ENCODE results near the gene GPD1L. TPM values are rescaled to one million over a fixed set of nuclear protein-coding genes. Genes with fewer than 3 reads are reported as not detected.
"Not testable (repeated sequence)": the region's sequence is repeated elsewhere in the genome, so short reads cannot be mapped to it uniquely, and the experiment has no call there.

GPD1L gene
- total RNA-seq (ENCODE audit: unreplicated experiment): 9.1 TPM
- long read RNA-seq, partial matches to known transcripts: 0 of 1 reads
- long read RNA-seq, other reads (novel, unspliced or antisense): 1 of 1 reads

DNA sequence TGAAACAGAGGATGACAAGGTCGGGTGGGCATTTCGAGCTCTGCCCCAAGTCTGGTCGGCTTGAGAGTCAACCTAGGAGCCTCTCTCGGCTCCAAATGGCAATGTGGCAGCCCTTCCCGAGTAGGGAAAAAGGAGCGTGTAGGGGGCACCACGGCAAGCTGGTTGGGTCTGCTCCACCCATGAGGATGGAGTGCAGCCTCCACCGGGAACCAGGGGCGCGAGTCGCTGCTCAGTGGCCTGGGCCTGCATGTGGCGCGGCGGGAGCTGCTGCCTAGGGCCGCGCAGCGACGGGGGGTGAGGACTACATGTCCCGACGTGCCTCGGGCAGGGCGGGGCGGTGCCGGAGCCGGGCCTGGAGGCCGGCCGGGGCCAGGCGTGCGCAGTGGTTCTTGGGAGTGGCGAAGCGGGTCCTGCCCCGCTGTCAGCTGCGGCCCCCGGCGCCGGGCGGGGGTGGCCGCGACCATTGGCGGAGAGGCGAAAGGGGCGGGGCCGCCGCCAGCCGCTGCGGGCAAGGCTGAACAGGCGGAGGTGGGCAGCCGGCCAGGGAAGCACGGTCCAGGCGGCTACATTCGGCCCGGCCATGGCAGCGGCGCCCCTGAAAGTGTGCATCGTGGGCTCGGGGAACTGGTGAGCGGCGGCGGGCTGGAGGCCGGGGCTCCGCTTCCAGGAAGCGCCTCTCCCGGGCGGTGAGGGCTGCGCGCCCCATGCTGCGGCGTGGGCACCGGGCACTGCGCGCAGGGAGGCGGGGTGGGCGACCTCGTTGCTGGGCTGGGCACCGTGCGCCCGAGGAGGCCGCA is at the start of gene GPD1L:
Gene GPD1L, plus strand, starts transcription at position 489 of the 797 bp plus-strand sequence. Its CDS starts 92 bp downstream, at position 581.
- Mint-ChIP-seq H3K36me3 (ENCODE audit: unreplicated experiment) (peaks cover 21% of the 10 kb centered on the region), H3K4me3 (ENCODE audit: unreplicated experiment) (peak within 1 kb of the TSS; percentile 96), H3K4me1 (ENCODE audit: low read depth, unreplicated experiment) (peaks cover 6% of the 10 kb centered on the region), H3K27ac (ENCODE audit: unreplicated experiment) (no peak within 1 kb of the TSS), H3K9me3 (ENCODE audit: unreplicated experiment) (peaks cover 19% of the 10 kb centered on the region), H3K27me3 (ENCODE audit: unreplicated experiment) (peaks cover 7% of the 10 kb centered on the region)
- peak; percentile 94 for DNase-seq
- TF ChIP-seq, protein P1, sequence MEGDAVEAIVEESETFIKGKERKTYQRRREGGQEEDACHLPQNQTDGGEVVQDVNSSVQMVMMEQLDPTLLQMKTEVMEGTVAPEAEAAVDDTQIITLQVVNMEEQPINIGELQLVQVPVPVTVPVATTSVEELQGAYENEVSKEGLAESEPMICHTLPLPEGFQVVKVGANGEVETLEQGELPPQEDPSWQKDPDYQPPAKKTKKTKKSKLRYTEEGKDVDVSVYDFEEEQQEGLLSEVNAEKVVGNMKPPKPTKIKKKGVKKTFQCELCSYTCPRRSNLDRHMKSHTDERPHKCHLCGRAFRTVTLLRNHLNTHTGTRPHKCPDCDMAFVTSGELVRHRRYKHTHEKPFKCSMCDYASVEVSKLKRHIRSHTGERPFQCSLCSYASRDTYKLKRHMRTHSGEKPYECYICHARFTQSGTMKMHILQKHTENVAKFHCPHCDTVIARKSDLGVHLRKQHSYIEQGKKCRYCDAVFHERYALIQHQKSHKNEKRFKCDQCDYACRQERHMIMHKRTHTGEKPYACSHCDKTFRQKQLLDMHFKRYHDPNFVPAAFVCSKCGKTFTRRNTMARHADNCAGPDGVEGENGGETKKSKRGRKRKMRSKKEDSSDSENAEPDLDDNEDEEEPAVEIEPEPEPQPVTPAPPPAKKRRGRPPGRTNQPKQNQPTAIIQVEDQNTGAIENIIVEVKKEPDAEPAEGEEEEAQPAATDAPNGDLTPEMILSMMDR (IDR thresholded peaks at IDR 0.05; ENCODE audit: partially characterized antibody, unreplicated experiment): no peak

DNA sequence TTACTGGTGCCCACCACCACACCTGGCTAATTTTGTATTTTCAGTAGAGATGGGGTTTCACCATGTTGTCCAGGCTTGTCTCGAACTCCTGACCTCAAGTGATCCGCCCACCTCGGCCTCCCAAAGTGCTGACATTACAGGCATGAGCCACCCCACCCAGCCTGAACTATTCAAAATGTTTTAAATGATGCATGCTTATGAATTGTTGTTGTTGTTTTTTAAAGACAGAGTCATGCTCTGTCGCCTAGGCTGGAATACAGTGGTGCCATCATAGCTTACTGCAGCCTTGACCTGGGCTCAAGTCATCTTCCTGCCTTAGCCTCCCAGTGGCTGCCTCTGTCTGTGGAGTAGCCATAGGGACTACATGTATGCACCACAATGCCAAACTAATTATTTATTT is 48.0 kb upstream of the GPD1L start:
- not testable (repeated sequence) for H3K9me3 Mint-ChIP-seq (ENCODE audit: unreplicated experiment); DNase-seq; H3K27me3 Mint-ChIP-seq (ENCODE audit: unreplicated experiment); H3K27ac Mint-ChIP-seq (ENCODE audit: unreplicated experiment); H3K4me3 Mint-ChIP-seq (ENCODE audit: unreplicated experiment); H3K36me3 Mint-ChIP-seq (ENCODE audit: unreplicated experiment); H3K4me1 Mint-ChIP-seq (ENCODE audit: low read depth, unreplicated experiment)

DNA sequence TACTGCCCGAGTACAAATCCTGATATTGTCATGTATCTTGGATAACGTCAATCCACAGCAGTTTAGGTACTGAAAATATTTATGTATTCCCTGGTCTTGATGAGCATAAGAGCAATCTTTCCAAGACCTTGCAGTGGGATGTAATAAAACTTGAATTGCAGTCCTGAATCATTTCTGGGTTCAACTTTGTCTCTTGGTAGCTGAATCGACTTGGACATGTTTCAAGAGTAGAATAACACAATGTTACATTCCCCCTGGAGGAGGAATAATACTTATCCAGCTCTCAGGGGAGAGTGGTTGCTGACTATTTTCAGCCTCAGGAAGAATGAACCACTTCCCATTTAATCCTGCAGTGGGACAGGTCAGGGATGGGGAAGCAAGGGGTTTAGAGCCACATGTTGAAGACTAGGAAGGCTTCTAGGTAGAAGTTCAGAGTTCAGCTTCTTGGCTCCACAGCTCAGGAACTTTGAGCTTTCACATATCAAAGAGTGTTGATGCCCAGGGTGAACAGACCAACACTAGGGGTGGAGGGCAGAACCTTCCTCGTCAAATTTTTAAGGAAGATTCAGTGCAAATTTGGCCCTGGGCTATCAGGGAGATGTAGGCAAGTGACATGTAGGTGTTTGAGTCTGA is 43.4 kb upstream of the GPD1L start:
- Mint-ChIP-seq H3K27ac (ENCODE audit: unreplicated experiment) (no peak overlapping the region), H3K9me3 (ENCODE audit: unreplicated experiment) (peaks cover 1% of the 10 kb centered on the region), H3K36me3 (ENCODE audit: unreplicated experiment) (no peaks in the 10 kb centered on the region), H3K4me3 (ENCODE audit: unreplicated experiment) (no peak overlapping the region), H3K4me1 (ENCODE audit: low read depth, unreplicated experiment) (no peaks in the 10 kb centered on the region), H3K27me3 (ENCODE audit: unreplicated experiment) (peaks cover 8% of the 10 kb centered on the region)
- TF ChIP-seq, protein P1 (IDR thresholded peaks at IDR 0.05; ENCODE audit: partially characterized antibody, unreplicated experiment): no peak
- DNase-seq: no peak

- peaks cover 5% of the 10 kb centered on the region for H3K27me3 Mint-ChIP-seq (ENCODE audit: unreplicated experiment)
- H3K4me1 Mint-ChIP-seq (ENCODE audit: low read depth, unreplicated experiment): no peaks in the 10 kb centered on the region
- H3K9me3 Mint-ChIP-seq (ENCODE audit: unreplicated experiment): peaks cover 3% of the 10 kb centered on the region
- peaks cover 5% of the 10 kb centered on the region for H3K36me3 Mint-ChIP-seq (ENCODE audit: unreplicated experiment)
- TF ChIP-seq, protein P1 (IDR thresholded peaks at IDR 0.05; ENCODE audit: partially characterized antibody, unreplicated experiment): no peak
- no peak for DNase-seq
- no peak overlapping the region for H3K27ac Mint-ChIP-seq (ENCODE audit: unreplicated experiment)
- H3K4me3 Mint-ChIP-seq (ENCODE audit: unreplicated experiment): no peak overlapping the region
Measured at GRCh38 chr3:32066686-32067085, 39.7 kb upstream of the GPD1L start.

DNA sequence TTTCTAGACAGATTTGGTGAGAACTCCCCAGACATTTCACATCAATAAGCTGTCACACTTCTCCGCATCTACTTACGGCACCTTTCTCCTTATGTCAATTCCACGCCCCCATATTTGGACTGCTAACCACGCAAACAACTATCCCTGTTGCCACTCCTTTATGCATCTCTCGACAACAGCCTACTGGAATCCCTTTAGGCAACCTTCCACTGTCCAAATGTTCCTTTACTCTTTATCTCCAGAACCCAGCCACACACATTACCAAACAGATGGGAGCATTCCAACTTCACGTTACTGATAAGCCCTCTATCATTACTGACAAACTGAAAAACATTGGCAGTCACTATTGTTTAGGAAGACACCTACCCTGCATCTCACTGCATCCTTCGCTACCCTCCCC is 32.2 kb upstream of the GPD1L start:
- not testable (repeated sequence) for H3K36me3 Mint-ChIP-seq (ENCODE audit: unreplicated experiment); H3K9me3 Mint-ChIP-seq (ENCODE audit: unreplicated experiment); H3K27me3 Mint-ChIP-seq (ENCODE audit: unreplicated experiment); H3K4me3 Mint-ChIP-seq (ENCODE audit: unreplicated experiment); H3K27ac Mint-ChIP-seq (ENCODE audit: unreplicated experiment); DNase-seq; H3K4me1 Mint-ChIP-seq (ENCODE audit: low read depth, unreplicated experiment)

DNA sequence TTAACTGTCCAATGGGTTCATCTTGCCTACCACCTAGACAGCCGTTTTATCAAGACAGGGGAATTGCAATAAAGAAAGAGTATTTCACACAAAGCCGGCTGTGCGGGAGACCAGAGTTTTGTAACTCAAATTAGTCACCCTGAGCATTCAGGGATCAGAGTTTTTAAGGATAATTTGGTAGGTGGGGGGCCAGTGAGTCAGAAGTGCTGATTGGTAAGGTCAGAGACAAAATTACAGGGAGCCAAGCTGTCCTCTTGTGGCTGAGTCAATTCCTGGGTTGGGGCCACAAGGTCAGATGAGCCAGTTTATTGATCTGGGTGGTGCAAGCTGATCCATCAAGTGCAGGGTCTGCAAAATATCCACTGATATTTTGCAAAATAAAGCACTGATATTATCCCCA is 29.9 kb upstream of the GPD1L start:
- H3K27me3 Mint-ChIP-seq (ENCODE audit: unreplicated experiment): peaks cover 3% of the 10 kb centered on the region
- H3K27ac Mint-ChIP-seq (ENCODE audit: unreplicated experiment): no peak overlapping the region
- no peak overlapping the region for H3K4me3 Mint-ChIP-seq (ENCODE audit: unreplicated experiment)

More for the DNA sequence above, 29.9 kb upstream of the GPD1L start:
- TF ChIP-seq, protein P1 (IDR thresholded peaks at IDR 0.05; ENCODE audit: partially characterized antibody, unreplicated experiment): no peak
- Mint-ChIP-seq H3K36me3 (ENCODE audit: unreplicated experiment) (no peaks in the 10 kb centered on the region), H3K9me3 (ENCODE audit: unreplicated experiment) (no peaks in the 10 kb centered on the region), H3K4me1 (ENCODE audit: low read depth, unreplicated experiment) (no peaks in the 10 kb centered on the region)
- no peak for DNase-seq
